ENCODE data around the gene KCNQ4. TPM values are rescaled to one million over a fixed set of nuclear protein-coding genes. Genes with fewer than 3 reads are reported as not detected.

KCNQ4 gene
- total RNA-seq, 1 experiment from 2014 or later, result 1.4 TPM

- H3K36me3 Mint-ChIP-seq (ENCODE audit: insufficient read depth in 1 of 3, low read depth in 3 of 3), result no peaks in the 10 kb centered on the region
- Histone ChIP-seq H3K4me1 (ENCODE audit: insufficient read depth, low read length) (peaks cover 8% of the 10 kb centered on the region; the same call in 1 of the 2 replicates), H2BK15ac (ENCODE audit: low read depth, low read length) (no peak overlapping the region), H4K8ac (replicated peaks; ENCODE audit: insufficient read length, low read depth, low read length) (no peak overlapping the region), H2BK5ac (ENCODE audit: insufficient read length, low read length) (no peak overlapping the region), H3K27ac (ENCODE audit: insufficient read length, low read depth, low read length) (no peak overlapping the region), H3K9me3 (ENCODE audit: control insufficient read depth, low read depth, low read length) (no peaks in the 10 kb centered on the region), H2BK20ac (ENCODE audit: low read depth, low read length, poor library complexity, severe bottlenecking) (no peak overlapping the region), H4K91ac (ENCODE audit: insufficient read length, low read depth, low read length) (no peak overlapping the region), H3K56ac (ENCODE audit: insufficient read length, low read depth, low read length) (no peak overlapping the region), H3K4ac (ENCODE audit: low read depth, low read length) (no peak overlapping the region), H2BK120ac (ENCODE audit: low read depth, low read length, poor library complexity, severe bottlenecking) (no peak overlapping the region), H3K14ac (ENCODE audit: insufficient read depth, low read length) (no peak overlapping the region), H3K23me2 (ENCODE audit: insufficient read length, low read depth, low read length, poor library complexity, severe bottlenecking) (peaks cover 7% of the 10 kb centered on the region), H4K20me1 (ENCODE audit: control insufficient read depth, insufficient read depth, insufficient read length) (no peaks in the 10 kb centered on the region), H3K79me2 (ENCODE audit: insufficient read depth, low read length) (no peaks in the 10 kb centered on the region), H2AK5ac (ENCODE audit: insufficient read length, low read length) (no peak overlapping the region), H3K27me3 (ENCODE audit: insufficient read depth, low read length) (no peaks in the 10 kb centered on the region; the same call in 1 of the 2 replicates), H3K4me2 (ENCODE audit: insufficient read depth, insufficient read length, low read length) (no peak overlapping the region), H3K23ac (ENCODE audit: insufficient read length, low read depth, low read length) (no peak overlapping the region), H3T11ph (ENCODE audit: low read length) (no peak overlapping the region), H3K9ac (ENCODE audit: extremely low read depth, insufficient read length, low read length) (no peak overlapping the region), H2BK12ac (ENCODE audit: insufficient read length, low read depth, low read length) (no peak overlapping the region), H2AFZ (ENCODE audit: low read length) (no peak overlapping the region), H4K5ac (ENCODE audit: insufficient read length, low read depth, low read length) (no peak overlapping the region), H3K79me1 (ENCODE audit: insufficient read depth, low read depth, low read length, poor library complexity, severe bottlenecking) (no peaks in the 10 kb centered on the region), H3K18ac (ENCODE audit: insufficient read length, low read depth, low read length) (no peak overlapping the region)
- H3K9me3 Mint-ChIP-seq, result no peaks in the 10 kb centered on the region
- no peak for DNase-seq
- no peak for TF ChIP-seq CTCF (conservative IDR thresholded peaks at IDR 0.05)
- no peak overlapping the region for H3K4me3 Mint-ChIP-seq
- no peak overlapping the region for H3K27ac Mint-ChIP-seq
- H3K4me1 Mint-ChIP-seq, result peaks cover 23 to 33% of the 10 kb centered on the region in 2 experiments
- no CpG with 5 or more reads among the region's 6 CpGs for WGBS (ENCODE audit: extremely low coverage, insufficient read length, low lambda C conversion rate)
- H3K27me3 Mint-ChIP-seq (ENCODE audit: low read depth), result peaks cover 24% of the 10 kb centered on the region
Measured at GRCh38 chr1:40820911-40821693, 37.5 kb downstream of the KCNQ4 start.
